Measurements from ENCODE around the gene GABPB1. TPM values are rescaled to one million over a fixed set of nuclear protein-coding genes. Genes with fewer than 3 reads are reported as not detected.
A peak's percentile ranks its signal among the peaks of the same experiment; 100 is the strongest.
"Not testable (repeated sequence)": the region's sequence is repeated elsewhere in the genome, so short reads cannot be mapped to it uniquely, and the experiment has no call there.

Gene GABPB1
- 20.1 and 29.2 TPM in 2 replicates for total RNA-seq
- polyA plus RNA-seq (2012), result 9.2 TPM

DNA sequence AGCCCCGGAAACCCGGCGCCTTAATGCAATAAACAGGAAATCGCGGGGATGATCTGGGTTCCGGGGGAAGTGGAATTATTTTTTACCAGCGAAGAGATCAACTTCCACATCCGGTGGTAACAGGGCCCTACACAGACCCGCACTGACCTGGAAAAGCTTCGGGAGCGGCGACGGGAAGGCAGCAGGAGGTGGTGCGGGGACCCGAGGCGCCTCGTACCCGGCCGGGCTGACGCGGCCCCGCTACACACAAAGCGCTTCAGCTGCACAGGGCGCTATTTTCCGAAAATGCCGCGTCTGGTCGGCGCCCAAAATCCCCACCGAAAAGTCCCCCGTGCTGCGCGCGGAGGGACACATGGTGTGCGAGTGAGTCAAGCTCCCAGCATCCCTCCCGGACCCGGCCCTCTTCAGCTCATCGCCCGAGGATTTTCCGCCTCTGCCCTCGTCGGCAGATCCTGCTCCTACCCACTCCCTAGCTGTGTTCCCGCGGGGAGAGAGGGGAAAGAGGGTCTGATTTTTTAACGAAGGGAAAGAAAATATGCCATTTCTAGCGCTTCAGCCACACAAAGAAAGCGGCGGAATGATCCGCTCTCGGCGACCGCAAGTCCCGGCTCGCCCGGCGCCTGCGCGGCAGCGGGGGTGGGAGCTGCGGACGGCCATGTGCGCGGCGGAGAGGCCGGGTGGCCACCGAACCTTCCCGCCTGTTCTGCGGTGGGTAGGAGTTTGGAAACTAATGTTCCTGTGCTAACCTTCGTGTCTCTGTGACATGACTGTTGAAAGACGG, at the start of gene GABPB1:
GABPB1 (minus strand) TSS at position 361 of the 781 bp plus-strand sequence. CDS start 45,400 bp downstream, outside the sequence.
- DNase-seq (ENCODE audit: low read depth), result peak; percentile 94

DNA sequence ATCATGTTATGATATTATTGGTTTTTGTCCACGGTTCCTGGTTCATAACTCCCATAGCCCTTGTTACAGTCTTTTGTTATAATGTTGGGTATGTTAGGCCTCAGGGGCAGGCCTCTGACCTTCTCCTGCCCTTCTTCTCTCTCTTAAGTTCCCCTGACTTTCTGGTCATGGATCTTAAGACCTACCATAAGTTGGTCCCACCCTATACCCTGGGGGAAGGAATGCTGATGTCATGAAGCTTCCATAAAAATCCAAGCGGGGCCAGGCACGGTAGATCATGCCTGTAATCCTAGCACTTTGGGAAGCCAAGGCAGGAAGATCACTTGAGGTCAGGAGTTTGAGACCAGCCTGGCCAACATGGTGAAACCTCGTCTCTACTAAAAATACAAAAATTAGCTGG, 36.6 kb upstream of the GABPB1 start:
- not testable (repeated sequence) for DNase-seq (ENCODE audit: low read depth)

- DNase-seq (ENCODE audit: low read depth), result no peak
Measured at GRCh38 chr15:50390554-50391264, 35.7 kb upstream of the GABPB1 start.

DNA sequence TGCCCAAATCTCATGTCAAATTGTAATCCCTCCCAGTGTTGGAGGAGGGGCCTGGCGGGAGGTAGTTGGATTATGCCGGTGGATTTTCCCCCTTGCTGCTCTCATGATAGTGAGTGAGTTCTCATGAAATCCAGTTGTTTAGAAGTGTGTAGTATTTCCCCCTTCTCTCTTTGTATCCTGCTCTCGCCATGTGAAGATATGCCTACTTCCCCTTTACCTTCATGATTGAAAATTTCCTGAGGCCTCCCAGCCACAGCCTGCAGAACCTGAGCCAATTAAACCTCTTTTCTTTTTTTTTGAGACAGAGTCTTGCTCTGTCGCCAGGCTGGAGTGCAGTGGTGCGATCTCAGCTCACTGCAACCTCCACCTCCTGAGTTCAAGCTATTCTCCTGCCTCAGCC, 27.4 kb upstream of the GABPB1 start:
- DNase-seq (ENCODE audit: low read depth), result not testable (repeated sequence)

DNA sequence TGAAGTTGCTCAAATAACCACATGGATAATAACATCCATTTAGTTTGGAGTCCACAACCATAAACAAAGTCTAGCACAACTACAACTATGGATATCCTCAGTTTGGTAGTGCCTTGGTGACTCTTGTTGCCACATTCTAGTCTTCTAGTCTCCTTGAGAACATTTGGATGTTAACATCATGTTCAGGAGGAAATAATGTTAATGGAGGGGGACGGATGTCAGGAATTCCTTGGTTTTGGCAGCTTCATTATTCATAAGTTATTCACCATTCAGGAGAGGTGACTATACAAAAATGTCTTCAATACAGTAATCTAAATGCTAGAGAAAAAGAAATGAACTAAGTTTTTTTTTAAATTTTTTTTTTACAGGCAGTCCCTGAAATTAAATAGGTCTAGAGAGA, 26.4 kb upstream of the GABPB1 start:
- no peak for DNase-seq (ENCODE audit: low read depth)

- DNase-seq (ENCODE audit: low read depth), result peak; percentile 4
Measured at GRCh38 chr15:50380089-50380488, 25.1 kb upstream of the GABPB1 start.

DNA sequence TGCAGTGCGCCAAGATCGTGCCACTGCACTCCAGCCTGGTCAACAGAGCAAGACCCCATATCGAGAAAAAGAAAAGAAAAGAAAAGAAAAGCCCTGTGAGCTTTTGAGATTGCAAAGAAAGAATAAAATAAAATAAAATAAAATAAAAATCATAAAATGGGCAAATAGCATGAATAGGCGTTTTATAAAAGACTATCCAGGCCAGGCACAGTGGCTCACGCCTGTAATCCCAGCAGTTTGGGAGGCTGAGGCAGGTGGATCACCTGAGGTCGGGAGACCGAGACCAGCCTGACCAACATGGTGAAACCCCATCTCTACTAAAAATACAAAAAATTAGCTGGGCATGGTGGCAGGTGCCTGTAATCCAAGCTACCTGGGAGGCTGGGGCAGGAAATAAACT, 24.4 kb upstream of the GABPB1 start:
- not testable (repeated sequence) for DNase-seq (ENCODE audit: low read depth)

DNA sequence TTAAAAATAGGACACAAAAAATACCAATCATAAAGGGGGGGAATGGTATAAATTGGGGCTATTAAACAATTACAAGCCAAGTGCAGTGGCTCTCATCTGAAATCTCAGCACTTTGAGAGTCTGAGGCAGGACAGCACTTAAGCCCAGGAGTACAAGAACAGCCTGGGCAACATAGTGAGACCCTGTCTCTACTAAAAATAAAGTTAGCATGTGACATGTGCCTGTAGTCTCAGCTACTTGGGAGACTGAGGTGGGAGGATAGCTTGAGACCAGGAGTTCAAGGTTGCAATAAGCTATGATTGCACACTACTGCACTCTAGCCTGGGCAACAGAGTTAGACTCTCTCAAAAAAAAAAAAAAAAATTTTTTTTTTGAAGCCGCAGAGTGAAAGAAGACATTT, 23.8 kb upstream of the GABPB1 start:
- DNase-seq (ENCODE audit: low read depth), result no peak

GRCh38 chr15:50377867-50378751, 23.1 kb upstream of the GABPB1 start:
- DNase-seq (ENCODE audit: low read depth), result no peak

- DNase-seq (ENCODE audit: low read depth), result not testable (repeated sequence)
Measured at GRCh38 chr15:50369564-50369963, 14.6 kb upstream of the GABPB1 start.

DNA sequence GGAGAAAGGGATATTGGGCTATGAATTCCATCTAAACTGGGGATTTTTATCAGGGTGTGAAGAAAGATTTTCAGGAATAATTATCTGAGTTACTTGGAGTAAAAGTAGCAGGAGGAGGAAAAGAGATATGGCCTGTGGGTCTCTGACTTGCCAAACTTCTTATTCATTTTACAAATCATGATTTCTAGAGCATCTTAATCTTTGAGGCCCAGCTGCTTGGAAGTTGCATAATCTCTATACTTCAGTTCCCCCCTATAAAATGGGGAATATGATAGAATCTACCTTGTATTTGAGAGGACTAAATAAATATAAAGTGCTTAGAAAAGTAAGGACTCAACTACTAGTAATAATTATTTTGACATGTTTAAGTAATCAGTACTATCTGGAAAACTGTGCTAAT, 11.0 kb upstream of the GABPB1 start:
- DNase-seq (ENCODE audit: low read depth), result no peak

DNA sequence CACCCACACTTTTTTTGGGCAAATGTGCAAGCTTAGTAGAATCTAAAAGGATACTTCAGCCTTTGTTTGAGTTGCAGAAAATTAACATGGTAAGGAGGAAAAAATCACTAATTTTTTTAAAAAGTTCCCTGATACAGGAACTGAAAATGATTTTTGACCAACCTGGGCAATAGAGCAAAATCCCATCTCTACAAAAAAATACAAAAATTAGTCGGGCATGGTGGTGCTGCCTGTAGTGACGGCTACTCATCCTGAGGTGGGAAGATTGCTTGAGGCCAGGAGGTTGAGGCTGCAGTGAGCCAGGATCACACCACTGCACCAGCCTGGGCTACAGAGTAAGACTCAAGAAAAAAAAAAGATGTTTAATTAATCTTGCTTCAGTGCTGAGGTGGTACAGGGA, 10.6 kb upstream of the GABPB1 start:
- DNase-seq (ENCODE audit: low read depth), result no peak

DNA sequence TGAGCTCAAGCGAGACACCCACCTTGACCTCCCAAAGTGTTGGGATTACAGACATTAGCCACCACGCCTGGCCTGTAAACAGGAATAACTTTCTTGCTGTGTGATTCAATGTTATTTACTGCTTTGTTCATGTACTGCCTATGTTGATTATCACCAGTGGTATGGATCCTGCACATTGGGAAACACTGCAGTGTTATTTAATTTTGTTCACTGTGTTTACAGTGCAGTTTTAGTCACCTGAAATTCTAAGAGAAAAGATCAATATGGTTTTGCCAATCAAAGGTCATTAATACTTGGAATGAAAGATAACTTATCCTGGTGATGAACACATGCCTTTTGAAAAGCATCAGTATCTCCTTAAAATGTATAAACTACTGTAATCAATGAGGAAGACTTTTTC, 8.6 kb upstream of the GABPB1 start:
- DNase-seq (ENCODE audit: low read depth), result no peak

- DNase-seq (ENCODE audit: low read depth), result no peak
Measured at GRCh38 chr15:50361756-50362155, 6.8 kb upstream of the GABPB1 start.

- peak; percentile 40 for DNase-seq (ENCODE audit: low read depth)
Measured at GRCh38 chr15:50358845-50359244, 3.8 kb upstream of the GABPB1 start.

DNA sequence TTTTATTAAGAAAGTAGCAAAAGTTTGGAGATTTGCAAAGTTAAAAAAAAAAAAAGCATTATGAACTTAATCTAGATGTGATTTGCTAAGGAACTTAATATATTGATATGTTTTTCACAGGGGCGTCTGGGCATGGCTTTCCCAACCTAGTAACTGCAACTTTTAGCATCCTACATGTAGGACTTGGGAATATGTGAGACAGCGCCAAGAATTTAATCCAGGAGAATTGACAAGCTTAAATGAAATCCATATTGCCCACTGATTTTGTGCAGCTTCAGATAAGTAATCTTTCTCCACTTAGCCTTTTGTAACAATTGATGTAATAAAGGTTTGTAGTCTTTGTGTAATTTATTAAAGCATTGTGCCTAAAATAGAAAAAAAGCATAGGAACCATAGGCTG, 982 bp upstream of the GABPB1 start:
- peak; percentile 12 for DNase-seq (ENCODE audit: low read depth)

- DNase-seq (ENCODE audit: low read depth), result no peak
Measured at GRCh38 chr15:50355619-50355905, 564 bp upstream of the GABPB1 start.

GRCh38 chr15:50353975-50354837, 792 bp downstream of the GABPB1 start:
- peak; percentile 85 for DNase-seq (ENCODE audit: low read depth)

- DNase-seq (ENCODE audit: low read depth), result peak; percentile 41
Measured at GRCh38 chr15:50353251-50353974, 1.6 kb downstream of the GABPB1 start.

DNA sequence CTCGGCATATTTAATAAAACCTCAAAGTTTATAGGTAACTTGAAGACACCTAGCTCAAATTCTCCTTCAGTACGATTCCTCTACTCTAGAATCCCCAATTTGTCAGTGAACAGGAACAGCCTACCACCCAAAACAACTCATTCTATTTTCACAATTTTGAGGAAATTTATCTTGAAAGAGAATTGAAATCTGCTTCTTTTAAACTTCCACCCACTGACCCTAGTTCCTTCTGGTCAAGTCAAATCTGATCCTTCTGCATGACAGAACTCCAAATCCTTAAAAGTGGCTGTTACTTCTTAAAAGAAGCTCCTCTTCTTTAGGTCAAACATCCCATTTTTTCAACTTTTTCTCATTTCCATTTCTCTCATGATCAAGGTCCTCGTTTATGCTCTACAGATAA, 4.4 kb downstream of the GABPB1 start:
- DNase-seq (ENCODE audit: low read depth), result no peak
